HEK293 (cell line): Measurements from ENCODE around the gene LRP1B.

ENCODE experiments used
- CTCF ChIA-PET: fragments of 350-600 bp; formaldehyde crosslinking; extraction: SDS; loops from one replicate; lab custom pipeline; 2021; ENCODE audit warnings: antibody characterized with exemption; lab: Yijun Ruan, JAX
- POLR2A ChIA-PET: fragments of 300-600 bp; formaldehyde crosslinking; extraction: SDS; loops from one replicate; lab custom pipeline; 2020; ENCODE audit warnings: antibody characterized with exemption, inconsistent platforms; lab: Yijun Ruan, JAX
- H3K27ac ChIP-seq: fragments of 200-500 bp; sonication (Bioruptor generic); 2 replicates; pipeline ENCODE4 v1.5.1; 2014; ENCODE audit warnings: low read depth, low read length, control low read depth, inconsistent platforms; ENCODE audit errors: extremely low read depth
- H3K36me3 ChIP-seq, 2 experiments: fragments of 200-500 bp in 1 of 2; sonication (Bioruptor generic) in 1 of 2; 1 replicate in 1 of 2; 2 replicates in 1 of 2; pipeline ENCODE4 v1.5.1; 2014 to 2017; ENCODE audit warnings: inconsistent platforms in 2 of 2, low read length in 2 of 2; ENCODE audit not compliant: control insufficient read depth in 2 of 2, insufficient read depth in 1 of 2
- H3K4me1 ChIP-seq: fragments of 200-500 bp; sonication (Bioruptor generic); 2 replicates; pipeline ENCODE4 v1.5.1; 2014; ENCODE audit warnings: mild to moderate bottlenecking, low read length, inconsistent platforms; ENCODE audit not compliant: control insufficient read depth, insufficient read depth
- H3K4me3 ChIP-seq: 2 replicates; pipeline ENCODE4 v1.5.1; 2011; ENCODE audit warnings: low read depth, mild to moderate bottlenecking, control low read depth, low read length, moderate library complexity
- H3K9me3 ChIP-seq: fragments of 200-500 bp; sonication (Bioruptor generic); 2 replicates; pipeline ENCODE4 v1.5.1; 2014; ENCODE audit warnings: low read depth, low read length, inconsistent platforms; ENCODE audit not compliant: control insufficient read depth, insufficient read depth
- BCL11A ChIP-seq: fragments of 450-650 bp; formaldehyde crosslinking; IDR thresholded peaks from 2 replicates; pipeline ENCODE4 v1.5.1; 2016; ENCODE audit warnings: low read depth, missing biosample characterization, missing genetic modification characterization
- OVOL3 ChIP-seq: fragments of 450-650 bp; formaldehyde crosslinking; IDR thresholded peaks from 2 replicates; pipeline ENCODE4 v1.5.1; 2016; ENCODE audit warnings: missing biosample characterization, missing genetic modification characterization
- PRDM1 ChIP-seq: fragments of 450-650 bp; formaldehyde crosslinking; IDR thresholded peaks from 2 replicates; pipeline ENCODE4; 2016; ENCODE audit warnings: missing biosample characterization, missing genetic modification characterization
- SP2 ChIP-seq: fragments of 450-650 bp; formaldehyde crosslinking; IDR thresholded peaks from 2 replicates; pipeline ENCODE4 v1.5.1; 2016; ENCODE audit warnings: missing biosample characterization, missing genetic modification characterization
- TSHZ1 ChIP-seq: fragments of 450-650 bp; formaldehyde crosslinking; IDR thresholded peaks from 2 replicates; pipeline ENCODE4 v1.5.1; 2016; ENCODE audit warnings: missing biosample characterization, missing genetic modification characterization, borderline replicate concordance
- WT1 ChIP-seq: fragments of 450-650 bp; formaldehyde crosslinking; IDR thresholded peaks from 2 replicates; pipeline ENCODE4 v1.5.1; 2016; ENCODE audit warnings: missing biosample characterization, missing genetic modification characterization
- ZBTB48 ChIP-seq: fragments of 450-650 bp; formaldehyde crosslinking; IDR thresholded peaks from 2 replicates; pipeline ENCODE4 v1.5.1; 2016; ENCODE audit warnings: missing biosample characterization, missing genetic modification characterization
- ZFP3 ChIP-seq: fragments of 450-650 bp; formaldehyde crosslinking; IDR thresholded peaks from 2 replicates; pipeline ENCODE4 v1.5.1; 2016; ENCODE audit warnings: low read depth, missing biosample characterization, missing genetic modification characterization
- ZNF175 ChIP-seq: fragments of 450-650 bp; formaldehyde crosslinking; IDR thresholded peaks from 2 replicates; pipeline ENCODE4 v1.5.1; 2016; ENCODE audit warnings: missing biosample characterization, missing genetic modification characterization
- ZNF223 ChIP-seq: fragments of 450-650 bp; formaldehyde crosslinking; IDR thresholded peaks from 2 replicates; pipeline ENCODE4 v1.5.1; 2016; ENCODE audit warnings: missing biosample characterization, missing genetic modification characterization
- ZNF280C ChIP-seq: fragments of 450-650 bp; formaldehyde crosslinking; IDR thresholded peaks from 2 replicates; pipeline ENCODE4 v1.5.1; 2016; ENCODE audit warnings: missing biosample characterization, missing genetic modification characterization
- ZNF280D ChIP-seq: fragments of 450-650 bp; formaldehyde crosslinking; IDR thresholded peaks from 2 replicates; pipeline ENCODE4 v1.5.1; 2016; ENCODE audit warnings: missing biosample characterization, missing genetic modification characterization
- ZNF311 ChIP-seq: fragments of 450-650 bp; formaldehyde crosslinking; IDR thresholded peaks from 2 replicates; pipeline ENCODE4 v1.5.1; 2017; ENCODE audit warnings: missing biosample characterization, missing genetic modification characterization, borderline replicate concordance
- ZNF394 ChIP-seq: fragments of 450-650 bp; formaldehyde crosslinking; IDR thresholded peaks from 2 replicates; pipeline ENCODE4 v1.5.1; 2016; ENCODE audit warnings: missing biosample characterization, missing genetic modification characterization, mild to moderate bottlenecking, moderate library complexity, borderline replicate concordance
- ZNF544 ChIP-seq: fragments of 450-650 bp; formaldehyde crosslinking; IDR thresholded peaks from 2 replicates; pipeline ENCODE4 v1.5.0; 2017; ENCODE audit warnings: missing biosample characterization, missing genetic modification characterization
- ZNF558 ChIP-seq: fragments of 450-650 bp; formaldehyde crosslinking; IDR thresholded peaks from 2 replicates; pipeline ENCODE4 v1.5.1; 2016; ENCODE audit warnings: missing biosample characterization, missing genetic modification characterization
- ZNF623 ChIP-seq: fragments of 450-650 bp; formaldehyde crosslinking; IDR thresholded peaks from 2 replicates; pipeline ENCODE4 v1.5.1; 2016; ENCODE audit warnings: missing biosample characterization, missing genetic modification characterization
- ZNF624 ChIP-seq: fragments of 450-650 bp; formaldehyde crosslinking; IDR thresholded peaks from 2 replicates; pipeline ENCODE4 v1.5.1; 2017; ENCODE audit warnings: missing biosample characterization, missing genetic modification characterization
- ZNF704 ChIP-seq: fragments of 450-650 bp; formaldehyde crosslinking; IDR thresholded peaks from 2 replicates; pipeline ENCODE4 v1.5.1; 2016; ENCODE audit warnings: missing biosample characterization, missing genetic modification characterization
- ZNF768 ChIP-seq: fragments of 450-650 bp; formaldehyde crosslinking; IDR thresholded peaks from 2 replicates; pipeline ENCODE4 v1.5.1; 2018; ENCODE audit warnings: missing biosample characterization, mild to moderate bottlenecking, missing genetic modification characterization
- ZNF792 ChIP-seq: fragments of 450-650 bp; formaldehyde crosslinking; IDR thresholded peaks from 2 replicates; pipeline ENCODE4 v1.5.1; 2016; ENCODE audit warnings: missing biosample characterization, missing genetic modification characterization
- TF ChIP-seq, protein P1 (sequence below): fragments of 450-650 bp; formaldehyde crosslinking; IDR thresholded peaks from 2 replicates; pipeline ENCODE4 v1.5.1; 2016; ENCODE audit warnings: missing biosample characterization, missing genetic modification characterization, low read depth
- TF ChIP-seq, protein P2 (sequence below): fragments of 450-650 bp; formaldehyde crosslinking; IDR thresholded peaks from 2 replicates; pipeline ENCODE4 v1.5.1; 2016; ENCODE audit warnings: missing biosample characterization, missing genetic modification characterization, low read depth

LRP1B gene

DNA sequence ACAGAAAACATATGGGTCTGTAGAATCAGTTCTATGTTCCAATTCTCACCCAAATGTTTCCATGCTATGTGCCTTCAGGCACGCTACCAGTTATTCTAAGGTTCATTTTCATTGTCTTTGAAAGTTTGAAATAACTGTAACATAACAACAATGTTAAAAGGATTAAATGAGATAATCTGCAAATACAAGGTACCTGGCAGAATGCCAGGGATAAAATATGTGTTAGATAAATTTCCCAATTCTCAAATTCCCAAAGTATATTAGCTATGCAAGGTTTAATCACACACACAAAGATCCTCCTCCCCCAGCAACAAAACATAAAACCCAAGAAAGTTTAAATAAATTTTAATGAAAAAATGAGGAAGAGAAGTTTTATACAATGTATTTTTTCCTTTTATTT lies 261.2 kb downstream of the LRP1B start:
- H3K27ac ChIP-seq: no peak overlapping the region
- H3K9me3 ChIP-seq: no peaks in the 10 kb centered on the region
- H3K4me3 ChIP-seq: no peak overlapping the region
- CTCF ChIA-PET: no interaction called here
- no peak for TF ChIP-seq ZNF558 (tag by site-specific recombination)
- no peak for TF ChIP-seq OVOL3 (tag by site-specific recombination)
- TF ChIP-seq ZNF311 (tag by site-specific recombination): no peak
- no peak for TF ChIP-seq ZNF624 (tag by site-specific recombination)
- no peak for TF ChIP-seq ZNF175
- TF ChIP-seq BCL11A (tag by site-specific recombination): no peak
- TF ChIP-seq WT1 (tag by site-specific recombination): no peak
- no peak for TF ChIP-seq ZNF544 (tag by site-specific recombination)
- TF ChIP-seq ZBTB48: no peak
- TF ChIP-seq ZNF768 (tag by site-specific recombination): no peak
- no peak for TF ChIP-seq PRDM1 (tag by site-specific recombination)
- no peak for TF ChIP-seq ZNF280D (tag by site-specific recombination)
- TF ChIP-seq, protein P1, sequence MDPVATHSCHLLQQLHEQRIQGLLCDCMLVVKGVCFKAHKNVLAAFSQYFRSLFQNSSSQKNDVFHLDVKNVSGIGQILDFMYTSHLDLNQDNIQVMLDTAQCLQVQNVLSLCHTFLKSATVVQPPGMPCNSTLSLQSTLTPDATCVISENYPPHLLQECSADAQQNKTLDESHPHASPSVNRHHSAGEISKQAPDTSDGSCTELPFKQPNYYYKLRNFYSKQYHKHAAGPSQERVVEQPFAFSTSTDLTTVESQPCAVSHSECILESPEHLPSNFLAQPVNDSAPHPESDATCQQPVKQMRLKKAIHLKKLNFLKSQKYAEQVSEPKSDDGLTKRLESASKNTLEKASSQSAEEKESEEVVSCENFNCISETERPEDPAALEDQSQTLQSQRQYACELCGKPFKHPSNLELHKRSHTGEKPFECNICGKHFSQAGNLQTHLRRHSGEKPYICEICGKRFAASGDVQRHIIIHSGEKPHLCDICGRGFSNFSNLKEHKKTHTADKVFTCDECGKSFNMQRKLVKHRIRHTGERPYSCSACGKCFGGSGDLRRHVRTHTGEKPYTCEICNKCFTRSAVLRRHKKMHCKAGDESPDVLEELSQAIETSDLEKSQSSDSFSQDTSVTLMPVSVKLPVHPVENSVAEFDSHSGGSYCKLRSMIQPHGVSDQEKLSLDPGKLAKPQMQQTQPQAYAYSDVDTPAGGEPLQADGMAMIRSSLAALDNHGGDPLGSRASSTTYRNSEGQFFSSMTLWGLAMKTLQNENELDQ (tag by site-specific recombination): no peak
- TF ChIP-seq ZNF792 (tag by site-specific recombination): no peak
- no peak for TF ChIP-seq ZFP3 (tag by site-specific recombination)
- TF ChIP-seq ZNF704: no peak
- TF ChIP-seq ZNF280C (tag by site-specific recombination): no peak
- TF ChIP-seq, all 188 proteins: peak for 0
- Histone ChIP-seq H3K4me1 (no peaks in the 10 kb centered on the region), H3K36me3 (no peaks in the 10 kb centered on the region)
- POLR2A ChIA-PET: no interaction called here

DNA sequence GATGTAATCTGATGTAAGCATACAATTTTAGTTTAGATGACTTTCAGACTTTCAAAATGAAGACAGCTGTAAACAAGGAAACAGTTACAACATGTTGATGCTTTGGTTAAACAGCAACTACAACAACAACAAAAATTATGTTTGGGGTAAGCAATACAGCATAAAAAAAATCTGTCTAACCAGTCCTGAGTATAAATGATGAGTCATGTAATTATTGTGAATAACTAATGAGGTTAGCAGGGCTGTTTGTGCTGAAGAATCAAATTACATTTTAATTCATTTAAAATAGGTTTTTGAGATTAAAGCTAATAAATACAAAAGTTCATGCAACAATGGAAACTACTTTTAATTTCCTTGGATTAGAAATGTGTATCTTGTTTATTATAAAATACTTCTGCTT lies 266.9 kb downstream of the LRP1B start:
- H3K27ac ChIP-seq: no peak overlapping the region
- CTCF ChIA-PET: interaction anchor here (0.6 to 1.1 kb wide), 2 partner anchors 14 to 48 kb away, joined by 3 to 4 read pairs; no protein-coding TSS in a partner anchor
- no peaks in the 10 kb centered on the region for H3K9me3 ChIP-seq
- POLR2A ChIA-PET: no interaction called here
- no peak overlapping the region for H3K4me3 ChIP-seq
- H3K4me1 ChIP-seq: no peaks in the 10 kb centered on the region
- no peaks in the 10 kb centered on the region for H3K36me3 ChIP-seq
- TF ChIP-seq ZBTB48: no peak
- no peak for TF ChIP-seq ZNF394
- TF ChIP-seq ZNF223: no peak
- TF ChIP-seq ZNF623 (tag by site-specific recombination): no peak
- TF ChIP-seq, protein P2, sequence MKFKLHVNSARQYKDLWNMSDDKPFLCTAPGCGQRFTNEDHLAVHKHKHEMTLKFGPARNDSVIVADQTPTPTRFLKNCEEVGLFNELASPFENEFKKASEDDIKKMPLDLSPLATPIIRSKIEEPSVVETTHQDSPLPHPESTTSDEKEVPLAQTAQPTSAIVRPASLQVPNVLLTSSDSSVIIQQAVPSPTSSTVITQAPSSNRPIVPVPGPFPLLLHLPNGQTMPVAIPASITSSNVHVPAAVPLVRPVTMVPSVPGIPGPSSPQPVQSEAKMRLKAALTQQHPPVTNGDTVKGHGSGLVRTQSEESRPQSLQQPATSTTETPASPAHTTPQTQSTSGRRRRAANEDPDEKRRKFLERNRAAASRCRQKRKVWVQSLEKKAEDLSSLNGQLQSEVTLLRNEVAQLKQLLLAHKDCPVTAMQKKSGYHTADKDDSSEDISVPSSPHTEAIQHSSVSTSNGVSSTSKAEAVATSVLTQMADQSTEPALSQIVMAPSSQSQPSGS (tag by site-specific recombination): no peak
- TF ChIP-seq TSHZ1 (tag by site-specific recombination): no peak
- TF ChIP-seq SP2: no peak
